ENCODE results near the gene TBC1D9.

GRCh38 chr4:140691369-140691768 is 64.8 kb downstream of the TBC1D9 start:
- TF ChIP-seq CTCF (IDR thresholded peaks at IDR 0.05; ENCODE audit: low read depth, low read length, poor library complexity, severe bottlenecking) = no peak
- no peak for TF ChIP-seq EZH2phosphoT487 (IDR thresholded peaks at IDR 0.05; ENCODE audit: borderline replicate concordance, low read length)

Data from DOHH2 (cell line).